HEK293T (cell line): Measurements from ENCODE around the gene TMEM97.

Source experiments
- ARNT ChIP-seq: fragments of 450-650 bp; IDR thresholded peaks from 2 replicates; pipeline ENCODE4 v1.6.1; 2017; ENCODE audit warnings: mild to moderate bottlenecking
- BHLHE40 ChIP-seq: fragments of 450-650 bp; IDR thresholded peaks from 2 replicates; pipeline ENCODE4 v1.6.1; 2016; ENCODE audit warnings: mild to moderate bottlenecking, moderate library complexity, borderline replicate concordance
- ELF4 ChIP-seq: fragments of 450-650 bp; IDR thresholded peaks from 2 replicates; pipeline ENCODE4 v1.6.1; 2017; ENCODE audit warnings: antibody characterized with exemption
- FOXA1 ChIP-seq: fragments of 450-650 bp; IDR thresholded peaks from 2 replicates; pipeline ENCODE4 v1.6.1; 2016; ENCODE audit warnings: mild to moderate bottlenecking
- FOXK2 ChIP-seq: fragments of 450-650 bp; IDR thresholded peaks from 2 replicates; pipeline ENCODE4 v1.6.1; 2016; ENCODE audit warnings: mild to moderate bottlenecking
- FOXM1 ChIP-seq: fragments of 450-650 bp; IDR thresholded peaks from 2 replicates; pipeline ENCODE4 v1.6.1; 2017; ENCODE audit warnings: mild to moderate bottlenecking, borderline replicate concordance
- NFRKB ChIP-seq: fragments of 450-650 bp; IDR thresholded peaks from 2 replicates; pipeline ENCODE4 v1.6.1; 2016; ENCODE audit warnings: mild to moderate bottlenecking, moderate library complexity
- SP1 ChIP-seq: fragments of 450-650 bp; IDR thresholded peaks from 2 replicates; pipeline ENCODE4 v1.6.1; 2017
- SUZ12 ChIP-seq: fragments of 450-650 bp; IDR thresholded peaks from 2 replicates; pipeline ENCODE4 v1.6.1; 2016; ENCODE audit warnings: mild to moderate bottlenecking
- ZNF384 ChIP-seq: fragments of 450-650 bp; IDR thresholded peaks from 2 replicates; pipeline ENCODE4 v1.6.1; 2016
- TF ChIP-seq, protein P1 (sequence below): fragments of 450-650 bp; IDR thresholded peaks from 2 replicates; pipeline ENCODE4 v1.6.1; 2016

DNA sequence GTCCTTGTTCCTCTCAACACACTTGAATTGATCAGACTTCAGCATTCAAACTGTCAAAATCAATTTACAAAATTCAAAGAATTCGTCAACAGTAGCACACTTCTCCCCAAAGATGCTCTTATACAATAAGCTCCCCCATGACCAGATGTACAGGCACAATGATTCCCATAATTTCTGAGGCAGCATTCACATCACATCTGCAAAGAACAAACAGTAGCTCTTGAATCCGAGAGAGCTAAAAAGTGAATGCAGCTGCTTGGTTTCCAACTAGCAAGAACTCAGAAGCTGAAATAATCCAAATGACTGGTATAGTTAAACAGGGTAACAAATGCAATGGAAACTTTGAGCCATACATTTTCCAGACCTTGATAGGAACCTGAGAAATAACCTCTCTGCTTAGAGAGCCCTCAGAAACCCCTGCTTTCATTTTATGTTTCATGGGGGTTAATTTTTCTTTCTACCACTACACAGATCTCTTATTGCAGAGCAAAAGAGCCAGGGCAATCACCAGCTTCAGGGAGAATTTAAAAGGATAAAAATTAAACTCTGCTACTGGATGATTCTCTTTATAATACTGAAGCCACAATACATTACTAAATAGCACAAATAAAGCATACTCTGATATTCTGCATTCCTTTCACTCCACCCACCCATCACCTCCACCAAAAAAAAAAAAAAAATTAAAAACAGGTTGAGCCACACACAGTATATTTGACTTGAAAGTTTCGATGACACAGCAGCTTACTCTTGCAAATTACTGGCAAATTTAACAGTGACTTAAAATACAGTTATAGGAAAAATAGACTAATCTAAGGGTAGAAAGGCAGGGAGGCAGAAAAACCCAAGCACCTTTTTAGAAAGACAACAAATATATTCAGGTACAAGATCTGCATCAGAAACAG, 23.1 kb upstream of the TMEM97 start:
- TF ChIP-seq FOXA1 (no peak), SUZ12 (no peak), FOXM1 (no peak), ELF4 (no peak), ARNT (no peak), SP1 (no peak), BHLHE40 (no peak), ZNF384 (no peak), FOXK2 (no peak), NFRKB (no peak)
- TF ChIP-seq, protein P1, sequence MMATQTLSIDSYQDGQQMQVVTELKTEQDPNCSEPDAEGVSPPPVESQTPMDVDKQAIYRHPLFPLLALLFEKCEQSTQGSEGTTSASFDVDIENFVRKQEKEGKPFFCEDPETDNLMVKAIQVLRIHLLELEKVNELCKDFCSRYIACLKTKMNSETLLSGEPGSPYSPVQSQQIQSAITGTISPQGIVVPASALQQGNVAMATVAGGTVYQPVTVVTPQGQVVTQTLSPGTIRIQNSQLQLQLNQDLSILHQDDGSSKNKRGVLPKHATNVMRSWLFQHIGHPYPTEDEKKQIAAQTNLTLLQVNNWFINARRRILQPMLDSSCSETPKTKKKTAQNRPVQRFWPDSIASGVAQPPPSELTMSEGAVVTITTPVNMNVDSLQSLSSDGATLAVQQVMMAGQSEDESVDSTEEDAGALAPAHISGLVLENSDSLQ = no peak
